Fibroblast of gingiva (primary cell): ENCODE measurements around the gene DHCR24.

Experiments used
- DNase-seq: peaks from one replicate; pipeline ENCODE4 v3.0.0-alpha.2; 2011; ENCODE audit warnings: low read depth

Gene DHCR24

DNA sequence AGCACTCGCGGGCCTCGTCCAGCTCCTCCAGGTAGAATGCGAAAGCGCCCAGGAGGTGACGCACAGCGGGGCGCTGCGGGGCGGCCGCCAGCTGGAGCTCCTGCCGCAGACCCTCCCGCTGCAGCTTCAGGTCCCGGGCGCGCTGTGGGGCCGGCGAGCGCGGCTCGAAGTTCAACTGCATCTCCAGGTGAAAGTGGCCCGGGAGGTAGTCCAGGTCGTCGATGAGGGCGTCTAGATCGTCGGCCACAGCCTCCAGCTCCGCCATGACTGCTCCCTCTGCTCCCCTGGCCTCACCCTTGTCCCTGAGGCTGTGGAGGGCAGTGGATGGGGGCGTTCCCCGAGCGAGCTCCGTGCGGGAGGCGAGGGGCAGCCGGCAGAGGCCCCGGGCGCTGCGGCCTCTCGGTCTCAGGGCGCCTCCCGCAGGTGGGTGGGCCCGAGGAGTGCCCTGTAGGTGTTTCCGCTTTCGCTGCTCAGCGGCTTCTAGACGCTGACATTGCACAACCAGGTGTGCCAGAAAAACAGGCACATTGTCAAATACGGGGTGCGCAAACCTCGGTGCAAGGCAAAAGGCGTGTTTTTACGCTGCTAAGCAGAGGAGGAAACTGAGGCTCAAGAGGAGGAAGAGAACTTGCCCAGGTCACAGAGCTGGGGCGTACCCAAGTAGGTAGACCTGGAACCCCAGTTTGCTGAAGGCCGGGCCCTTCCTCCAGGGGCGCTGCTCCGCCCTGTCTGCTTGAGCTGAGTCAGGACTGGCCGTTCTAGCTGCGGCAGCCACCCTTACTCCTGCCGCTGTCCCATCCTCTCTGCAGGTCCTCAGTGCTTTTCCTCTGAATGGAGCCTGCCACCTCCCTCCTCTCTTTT lies 85.9 kb downstream of the DHCR24 start, which contains the start of gene TTC22:
TTC22 (minus strand) TSS at position 425 of the 861 bp plus-strand sequence; CDS start at position 265, 160 bp downstream.
- no peak for DNase-seq

DNA sequence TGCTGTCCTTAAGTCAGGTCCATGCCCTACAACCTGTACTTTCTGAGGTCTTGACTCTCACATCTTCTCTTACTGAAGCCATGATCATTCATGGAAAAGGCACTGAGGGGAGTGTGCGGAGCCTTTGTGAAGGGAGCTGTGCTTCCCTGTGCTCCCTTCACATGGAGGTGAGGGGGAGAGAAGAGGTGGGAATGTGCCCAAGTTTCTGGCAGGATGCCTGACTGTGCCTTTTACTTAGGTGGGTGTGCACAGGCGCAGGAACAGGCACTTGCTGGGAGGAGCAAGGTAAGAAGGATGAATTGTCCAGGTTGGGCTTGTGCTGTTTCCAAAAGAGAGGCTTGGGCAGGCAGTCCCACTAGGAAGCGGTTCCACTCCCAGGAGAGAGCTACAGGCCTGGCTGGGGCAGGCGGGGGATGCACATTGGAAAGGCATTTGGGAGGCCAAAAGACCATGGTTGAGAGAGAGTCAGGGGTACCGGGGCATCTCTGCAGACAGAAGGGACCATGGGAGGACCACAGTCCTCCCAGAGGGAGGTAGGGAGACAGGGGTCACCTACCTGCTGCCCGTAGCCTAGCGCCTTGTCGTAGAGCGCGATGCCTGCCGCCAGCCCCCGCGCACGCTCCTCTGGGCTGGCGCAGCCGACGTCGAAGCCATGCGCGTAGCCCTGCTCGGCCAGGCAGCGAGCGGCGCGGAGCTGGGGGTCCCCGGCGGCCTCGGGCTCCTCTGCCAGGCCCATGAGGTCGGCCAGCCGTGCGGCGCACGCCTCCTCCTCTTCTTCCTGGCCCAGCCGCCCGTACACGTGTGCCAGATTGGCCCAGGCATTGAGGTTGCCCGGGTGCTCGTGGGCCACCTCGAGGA lies 86.7 kb downstream of the DHCR24 start:
- DNase-seq: no peak
